Measurements from ENCODE around the gene JUNB.

Gene JUNB

DNA sequence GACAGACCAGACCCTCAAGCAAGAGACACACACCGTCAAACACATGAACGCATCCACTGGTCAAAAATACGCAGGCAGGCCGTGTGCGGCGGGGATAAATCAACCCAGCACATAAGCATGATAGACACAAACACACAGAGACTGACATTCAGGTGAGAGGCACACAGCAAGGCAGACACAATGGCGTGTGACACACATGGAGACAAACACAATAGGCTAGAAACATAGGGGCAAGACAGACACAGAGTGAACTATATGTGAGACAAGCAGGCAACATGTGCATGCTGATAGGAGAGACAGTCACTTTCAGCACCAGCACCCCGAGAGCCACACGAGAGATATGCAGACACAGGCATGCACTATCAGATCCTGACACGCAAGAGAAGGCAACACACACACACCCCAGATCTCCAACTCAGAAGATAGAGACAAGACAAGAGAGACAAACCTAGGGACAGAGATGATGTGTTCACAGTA is 6.9 kb upstream of the JUNB start:
- no peaks in the 10 kb centered on the region for H3K9me3 ChIP-seq (ENCODE audit: control extremely low read depth in 1 of 5, control insufficient read depth in 4 of 5, insufficient read depth in 2 of 5, low read depth in 1 of 5, low read length in 4 of 5)
- DNase-seq = peak in 2 of 3 donors; percentile 70 to 85
- H3K27me3 ChIP-seq (replicated peaks in 2 of 5; ENCODE audit: control insufficient read depth in 4 of 5, insufficient read depth in 5 of 5, low read length in 4 of 5) = no peaks in the 10 kb centered on the region
- H3K36me3 ChIP-seq (ENCODE audit: control insufficient read depth in 4 of 4, insufficient read depth in 4 of 4, low read length in 3 of 4) = no peaks in the 10 kb centered on the region
- H3K4me3 ChIP-seq (ENCODE audit: control insufficient read depth in 1 of 7, extremely low read depth in 1 of 7, insufficient read depth in 4 of 7, low read depth in 2 of 7, low read length in 6 of 7) = no peak overlapping the region
- CTCF ChIA-PET = no interaction called here
- peaks cover 27 to 88% (median 87%) of the 10 kb centered on the region in 4 experiments for H3K4me1 ChIP-seq (ENCODE audit: control extremely low read depth in 1 of 4, control insufficient read depth in 4 of 4, insufficient read depth in 4 of 4, low read length in 3 of 4)
- WGBS (ENCODE audit: insufficient coverage) = 83% methylated on average over 9 of the region's 10 CpGs
- POLR2A ChIA-PET = interaction anchor here (5.9 kb wide), 1 partner anchor 8 kb away, joined by 79 read pairs; the partner anchor contains the start of gene JUNB
- H3K27ac ChIP-seq (ENCODE audit: insufficient read depth in 1 of 2, low read depth in 1 of 2, low read length in 2 of 2, poor library complexity in 1 of 2, severe bottlenecking in 2 of 2) = peak overlapping the region in 1 of 2 experiments; percentile 85

DNA sequence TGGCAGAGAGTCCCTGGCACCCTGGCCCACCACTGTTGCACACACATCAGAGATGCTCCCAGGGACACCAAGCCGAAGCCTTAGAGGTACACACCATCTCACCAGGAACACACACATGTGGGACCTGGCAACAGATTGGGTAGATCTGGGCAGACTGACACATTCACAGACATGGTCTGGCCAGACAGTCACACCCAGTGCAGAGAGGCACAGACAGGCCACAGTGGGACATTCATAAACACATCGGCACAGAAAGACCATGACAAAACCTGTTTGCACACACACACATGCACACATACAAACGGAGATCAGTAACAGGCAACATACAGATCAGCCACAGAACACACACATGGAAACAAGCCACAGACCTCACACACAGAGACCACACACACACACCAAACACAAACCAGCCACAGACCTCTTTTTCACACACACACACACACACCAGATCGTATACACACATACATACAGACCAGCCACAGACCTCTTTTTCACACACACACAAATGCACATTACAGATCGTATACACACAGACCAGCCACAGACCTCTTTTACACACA is 6.3 kb upstream of the JUNB start:
- Histone ChIP-seq H3K4me1 (ENCODE audit: control extremely low read depth in 1 of 4, control insufficient read depth in 4 of 4, insufficient read depth in 4 of 4, low read length in 3 of 4) (peaks cover 27 to 84% (median 83%) of the 10 kb centered on the region in 4 experiments), H3K9me3 (ENCODE audit: control extremely low read depth in 1 of 5, control insufficient read depth in 4 of 5, insufficient read depth in 2 of 5, low read depth in 1 of 5, low read length in 4 of 5) (no peaks in the 10 kb centered on the region), H3K36me3 (ENCODE audit: control insufficient read depth in 4 of 4, insufficient read depth in 4 of 4, low read length in 3 of 4) (no peaks in the 10 kb centered on the region), H3K27ac (ENCODE audit: insufficient read depth in 1 of 2, low read depth in 1 of 2, low read length in 2 of 2, poor library complexity in 1 of 2, severe bottlenecking in 2 of 2) (peak overlapping the region in 1 of 2 experiments; percentile 85), H3K27me3 (replicated peaks in 2 of 5; ENCODE audit: control insufficient read depth in 4 of 5, insufficient read depth in 5 of 5, low read length in 4 of 5) (no peaks in the 10 kb centered on the region), H3K4me3 (ENCODE audit: control insufficient read depth in 1 of 7, extremely low read depth in 1 of 7, insufficient read depth in 4 of 7, low read depth in 2 of 7, low read length in 6 of 7) (no peak overlapping the region)
- 28% methylated on average over 3 of the region's 5 CpGs for WGBS (ENCODE audit: insufficient coverage)
- ChIA-PET POLR2A (interaction anchor here (5.9 to 12.0 kb wide), 2 partner anchors 8 to 9 kb away, joined by 79 to 198 read pairs; partner anchors contain the start of genes HOOK2 and JUNB), CTCF (interaction anchor here (1.1 kb wide), 1 partner anchor 8 kb away, joined by 10 read pairs; no protein-coding TSS in a partner anchor)
- peak in 2 of 3 donors; percentile 78 to 88 for DNase-seq

DNA sequence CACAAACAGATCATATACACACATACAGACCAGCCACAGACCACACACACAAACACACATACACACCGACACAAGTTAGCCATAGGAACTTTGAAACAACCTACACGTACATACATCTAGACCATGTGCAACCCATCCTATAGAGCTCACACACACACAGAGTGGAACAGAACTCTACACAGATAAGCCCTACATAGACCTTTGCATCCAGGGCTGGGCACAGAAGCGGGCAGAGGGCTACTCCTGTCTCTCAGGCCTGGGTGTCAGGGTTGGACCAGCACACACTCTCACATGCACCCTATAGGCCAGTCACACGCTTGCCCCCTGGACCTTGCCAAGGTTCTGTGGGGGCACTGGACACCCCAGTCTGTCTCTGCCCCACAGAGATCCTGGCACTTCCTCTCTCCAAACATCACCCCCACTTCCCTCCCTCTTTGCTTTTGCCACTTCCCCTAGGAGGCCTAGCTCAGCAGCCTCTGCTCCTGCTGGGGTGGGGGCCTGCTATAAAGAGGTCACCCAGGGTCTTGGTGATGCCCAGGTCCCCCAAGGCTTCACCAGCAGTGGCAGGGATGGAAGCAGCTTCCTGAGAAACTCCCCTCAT is 5.8 kb upstream of the JUNB start:
- H3K27me3 ChIP-seq (replicated peaks in 2 of 5; ENCODE audit: control insufficient read depth in 4 of 5, insufficient read depth in 5 of 5, low read length in 4 of 5) = no peaks in the 10 kb centered on the region
- no peaks in the 10 kb centered on the region for H3K36me3 ChIP-seq (ENCODE audit: control insufficient read depth in 4 of 4, insufficient read depth in 4 of 4, low read length in 3 of 4)
- peaks cover 28 to 86% (median 86%) of the 10 kb centered on the region in 4 experiments for H3K4me1 ChIP-seq (ENCODE audit: control extremely low read depth in 1 of 4, control insufficient read depth in 4 of 4, insufficient read depth in 4 of 4, low read length in 3 of 4)
- peak overlapping the region; percentile 75 to 85 for H3K27ac ChIP-seq (ENCODE audit: insufficient read depth in 1 of 2, low read depth in 1 of 2, low read length in 2 of 2, poor library complexity in 1 of 2, severe bottlenecking in 2 of 2)
- WGBS (ENCODE audit: insufficient coverage) = 55% methylated on average over 4 of the region's 4 CpGs
- peak overlapping the region in 4 of 7 experiments; percentile 40 to 57 (median 51) for H3K4me3 ChIP-seq (ENCODE audit: control insufficient read depth in 1 of 7, extremely low read depth in 1 of 7, insufficient read depth in 4 of 7, low read depth in 2 of 7, low read length in 6 of 7)
- ChIA-PET CTCF (interaction anchor here (0.9 to 1.1 kb wide), 2 partner anchors 9 to 11 kb away, joined by 4 to 10 read pairs; no protein-coding TSS in a partner anchor), POLR2A (interaction anchor here (0.7 to 12.0 kb wide), 3 partner anchors 7 to 99 kb away, joined by 3 to 198 read pairs (median 79); partner anchors contain the start of genes HOOK2 and JUNB)
- DNase-seq = peak in 2 of 3 donors; percentile 63 to 68
- H3K9me3 ChIP-seq (ENCODE audit: control extremely low read depth in 1 of 5, control insufficient read depth in 4 of 5, insufficient read depth in 2 of 5, low read depth in 1 of 5, low read length in 4 of 5) = no peaks in the 10 kb centered on the region

DNA sequence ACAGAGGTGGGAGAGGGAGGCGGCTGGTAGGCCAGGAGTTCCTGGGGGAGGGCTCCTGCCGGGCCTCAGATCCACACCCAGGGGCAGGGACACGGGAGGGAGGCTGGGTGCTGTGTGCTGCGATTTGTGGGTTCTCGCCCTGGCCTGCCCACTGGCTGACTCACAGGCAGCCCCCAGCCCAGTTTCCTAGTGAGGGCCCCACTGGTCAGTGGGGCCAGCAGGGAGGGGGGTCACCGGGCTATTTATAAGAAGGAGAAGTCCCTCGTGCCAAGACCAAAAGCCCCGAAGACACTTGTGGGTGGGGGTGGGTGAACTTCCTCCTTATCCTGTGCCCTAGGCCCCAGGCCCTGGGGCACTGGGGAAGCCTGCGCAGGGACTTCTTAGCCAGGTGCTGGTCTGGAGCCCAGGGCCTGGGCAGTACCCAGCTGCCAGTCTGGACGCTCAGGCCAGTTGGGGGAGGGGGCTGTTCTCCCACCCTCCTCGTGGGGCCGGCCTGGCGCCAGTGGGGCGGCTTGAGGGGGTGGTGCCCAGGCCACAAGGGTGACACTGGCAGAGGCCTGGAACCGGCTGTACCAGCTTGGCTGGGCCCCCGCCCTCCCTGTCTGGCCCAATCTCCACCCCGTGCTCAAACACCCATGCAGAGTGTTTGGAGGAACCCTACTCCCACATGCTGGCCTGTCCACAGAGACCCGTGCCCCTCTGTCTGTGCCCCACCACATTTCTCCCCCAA is 5.0 kb upstream of the JUNB start:
- H3K4me3 ChIP-seq (ENCODE audit: control insufficient read depth in 1 of 7, extremely low read depth in 1 of 7, insufficient read depth in 4 of 7, low read depth in 2 of 7, low read length in 6 of 7) = peak overlapping the region in 4 of 7 experiments; percentile 40 to 57 (median 51)
- peak in 2 of 3 donors; percentile 79 to 85 for DNase-seq
- CTCF ChIA-PET = interaction anchor here (0.9 to 3.5 kb wide), 3 partner anchors 9 to 10 kb away, joined by 4 to 47 read pairs (median 10); no protein-coding TSS in a partner anchor

DNA sequence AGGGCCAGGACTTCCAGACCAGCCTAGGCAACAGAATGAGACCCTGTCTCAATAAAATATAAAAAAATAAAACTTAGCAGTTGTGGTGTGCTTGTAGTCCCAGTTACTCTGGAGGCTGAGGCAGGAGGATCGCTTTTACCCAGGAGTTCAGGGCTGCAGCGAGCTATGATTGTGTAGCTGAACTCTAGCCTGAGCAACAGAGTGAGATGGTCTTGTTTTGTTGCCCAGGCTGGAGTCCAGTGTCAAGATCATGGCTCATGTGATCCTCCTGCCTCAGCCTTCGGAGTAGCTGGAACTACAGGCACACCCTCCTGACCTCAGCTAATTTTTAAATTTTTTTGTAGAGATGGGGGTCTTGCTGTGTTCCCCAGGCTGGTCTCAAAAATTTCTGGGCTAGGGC is 4.3 kb upstream of the JUNB start:
- Histone ChIP-seq H3K27ac (ENCODE audit: insufficient read depth in 1 of 2, low read depth in 1 of 2, low read length in 2 of 2, poor library complexity in 1 of 2, severe bottlenecking in 2 of 2) (peak overlapping the region; percentile 75 to 85), H3K4me1 (ENCODE audit: control extremely low read depth in 1 of 4, control insufficient read depth in 4 of 4, insufficient read depth in 4 of 4, low read length in 3 of 4) (peaks cover 29 to 87% (median 85%) of the 10 kb centered on the region in 4 experiments), H3K27me3 (replicated peaks in 2 of 5; ENCODE audit: control insufficient read depth in 4 of 5, insufficient read depth in 5 of 5, low read length in 4 of 5) (no peaks in the 10 kb centered on the region), H3K9me3 (ENCODE audit: control extremely low read depth in 1 of 5, control insufficient read depth in 4 of 5, insufficient read depth in 2 of 5, low read depth in 1 of 5, low read length in 4 of 5) (no peaks in the 10 kb centered on the region), H3K4me3 (ENCODE audit: control insufficient read depth in 1 of 7, extremely low read depth in 1 of 7, insufficient read depth in 4 of 7, low read depth in 2 of 7, low read length in 6 of 7) (peak overlapping the region in 1 of 7 experiments; percentile 57), H3K36me3 (ENCODE audit: control insufficient read depth in 4 of 4, insufficient read depth in 4 of 4, low read length in 3 of 4) (no peaks in the 10 kb centered on the region)
- DNase-seq = no peak
- ChIA-PET CTCF (interaction anchor here (1.7 to 3.5 kb wide), 2 partner anchors 9 to 10 kb away, joined by 10 to 47 read pairs; no protein-coding TSS in a partner anchor), POLR2A (interaction anchor here (12.0 kb wide), 1 partner anchor 11 kb away, joined by 198 read pairs; the partner anchor contains the start of gene HOOK2)
- WGBS (ENCODE audit: insufficient coverage) = 100% methylated on average over 3 of the region's 3 CpGs

More for the DNA sequence above, 5.0 kb upstream of the JUNB start:
- Histone ChIP-seq H3K27ac (ENCODE audit: insufficient read depth in 1 of 2, low read depth in 1 of 2, low read length in 2 of 2, poor library complexity in 1 of 2, severe bottlenecking in 2 of 2) (peak overlapping the region; percentile 75 to 85), H3K9me3 (ENCODE audit: control extremely low read depth in 1 of 5, control insufficient read depth in 4 of 5, insufficient read depth in 2 of 5, low read depth in 1 of 5, low read length in 4 of 5) (no peaks in the 10 kb centered on the region), H3K27me3 (replicated peaks in 2 of 5; ENCODE audit: control insufficient read depth in 4 of 5, insufficient read depth in 5 of 5, low read length in 4 of 5) (no peaks in the 10 kb centered on the region), H3K4me1 (ENCODE audit: control extremely low read depth in 1 of 4, control insufficient read depth in 4 of 4, insufficient read depth in 4 of 4, low read length in 3 of 4) (peaks cover 29 to 93% (median 91%) of the 10 kb centered on the region in 4 experiments), H3K36me3 (ENCODE audit: control insufficient read depth in 4 of 4, insufficient read depth in 4 of 4, low read length in 3 of 4) (no peaks in the 10 kb centered on the region)
- POLR2A ChIA-PET = interaction anchor here (0.7 to 12.0 kb wide), 2 partner anchors 10 to 99 kb away, joined by 3 to 198 read pairs; partner anchors contain the start of gene HOOK2
- WGBS (ENCODE audit: insufficient coverage) = 14% methylated on average over 10 of the region's 18 CpGs

DNA sequence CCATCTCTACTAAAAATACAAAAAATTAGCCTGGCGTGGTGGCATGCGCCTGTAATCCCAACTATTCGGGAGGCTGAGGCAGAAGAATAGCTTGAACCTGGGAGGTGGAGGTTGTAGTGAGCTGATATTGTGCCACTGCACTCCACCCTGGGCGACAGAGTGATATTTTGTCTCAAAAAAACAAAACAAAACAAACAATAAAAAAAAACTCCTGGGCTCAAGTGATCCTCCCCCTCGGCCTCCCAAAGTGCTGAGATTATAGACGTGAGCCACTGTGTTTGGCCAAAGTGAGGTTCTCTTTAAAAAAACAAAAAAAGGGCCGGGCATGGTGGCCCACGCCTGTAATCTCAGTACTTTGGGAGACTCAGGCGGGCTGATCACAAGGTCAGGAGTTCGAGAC is 3.8 kb upstream of the JUNB start:
- H3K4me3 ChIP-seq (ENCODE audit: control insufficient read depth in 1 of 7, extremely low read depth in 1 of 7, insufficient read depth in 4 of 7, low read depth in 2 of 7, low read length in 6 of 7) = no peak overlapping the region
- peaks cover 29 to 82% (median 80%) of the 10 kb centered on the region in 4 experiments for H3K4me1 ChIP-seq (ENCODE audit: control extremely low read depth in 1 of 4, control insufficient read depth in 4 of 4, insufficient read depth in 4 of 4, low read length in 3 of 4)
- no peaks in the 10 kb centered on the region for H3K36me3 ChIP-seq (ENCODE audit: control insufficient read depth in 4 of 4, insufficient read depth in 4 of 4, low read length in 3 of 4)
- ChIA-PET CTCF (interaction anchor here (1.1 to 3.5 kb wide), 3 partner anchors 10 to 21 kb away, joined by 3 to 47 read pairs (median 10); no protein-coding TSS in a partner anchor), POLR2A (interaction anchor here (12.0 kb wide), 1 partner anchor 12 kb away, joined by 198 read pairs; the partner anchor contains the start of gene HOOK2)
- WGBS (ENCODE audit: insufficient coverage) = 94% methylated on average over 7 of the region's 10 CpGs
- H3K9me3 ChIP-seq (ENCODE audit: control extremely low read depth in 1 of 5, control insufficient read depth in 4 of 5, insufficient read depth in 2 of 5, low read depth in 1 of 5, low read length in 4 of 5) = no peaks in the 10 kb centered on the region
- DNase-seq = no peak
- H3K27ac ChIP-seq (ENCODE audit: insufficient read depth in 1 of 2, low read depth in 1 of 2, low read length in 2 of 2, poor library complexity in 1 of 2, severe bottlenecking in 2 of 2) = peak overlapping the region in 1 of 2 experiments; percentile 85
- H3K27me3 ChIP-seq (replicated peaks in 2 of 5; ENCODE audit: control insufficient read depth in 4 of 5, insufficient read depth in 5 of 5, low read length in 4 of 5) = no peaks in the 10 kb centered on the region
